Ectodermal cell (in vitro differentiated cells): ENCODE data around the gene XK.
"Not testable (repeated sequence)": the region's sequence is repeated elsewhere in the genome, so short reads cannot be mapped to it uniquely, and the experiment has no call there.

Experiments used
- H3K27ac ChIP-seq: 2 replicates; pipeline ENCODE4 v1.7.0; 2013; ENCODE audit warnings: mild to moderate bottlenecking, low read depth, low read length; ENCODE audit not compliant: insufficient read depth, poor library complexity, severe bottlenecking
- H3K27me3 ChIP-seq: 2 replicates; pipeline ENCODE4 v1.7.0; 2013; ENCODE audit warnings: mild to moderate bottlenecking, low read length; ENCODE audit not compliant: insufficient read depth, control insufficient read depth, poor library complexity, severe bottlenecking
- H3K36me3 ChIP-seq: one replicate; pipeline ENCODE4 v1.7.0; 2013; ENCODE audit warnings: low read length; ENCODE audit not compliant: control insufficient read depth, insufficient read depth
- H3K4me1 ChIP-seq: one replicate; pipeline ENCODE4 v1.7.0; 2013; ENCODE audit warnings: low read length; ENCODE audit not compliant: control insufficient read depth, insufficient read depth
- H3K4me3 ChIP-seq: 2 replicates; pipeline ENCODE4 v1.7.0; 2013; ENCODE audit warnings: low read depth, low read length, control low read depth; ENCODE audit not compliant: insufficient read depth
- H3K9me3 ChIP-seq: 2 replicates; pipeline ENCODE4 v1.7.0; 2013; ENCODE audit warnings: mild to moderate bottlenecking, low read length, moderate library complexity; ENCODE audit not compliant: control insufficient read depth
- WGBS, 2 experiments: methylation state at CpG; one replicate each; pipeline ENCODE4 v1.1.7; 2013; ENCODE audit warnings: missing lambda C conversion rate in 2 of 2; 5-methylcytosine and 5-hydroxymethylcytosine counted together

XK gene

DNA sequence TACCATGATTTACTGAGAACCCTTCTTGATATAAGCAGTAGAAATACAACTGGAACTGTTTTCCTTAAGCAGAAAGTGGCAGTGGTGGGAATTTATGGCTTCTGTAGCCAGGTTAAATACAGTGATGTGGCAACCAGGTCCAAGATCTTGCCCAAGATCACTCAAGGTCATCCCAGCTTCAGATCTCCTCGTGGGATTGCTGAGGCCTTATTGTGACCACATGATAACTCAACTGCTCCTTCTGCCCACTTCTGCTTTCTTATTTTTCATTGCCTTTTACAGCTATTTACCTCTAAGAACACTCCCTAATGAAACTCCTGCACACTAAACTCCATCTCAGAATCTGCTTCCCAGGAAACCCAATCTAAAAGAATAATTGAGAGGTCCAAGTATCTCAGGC lies 81.8 kb downstream of the XK start:
- Histone ChIP-seq H3K4me3 (no peak overlapping the region), H3K27ac (no peak overlapping the region), H3K27me3 (no peaks in the 10 kb centered on the region), H3K4me1 (no peaks in the 10 kb centered on the region), H3K9me3 (no peaks in the 10 kb centered on the region), H3K36me3 (no peaks in the 10 kb centered on the region)
- WGBS, 2 experiments = 82 to 92% methylated on average over 1 of the region's 1 CpG

DNA sequence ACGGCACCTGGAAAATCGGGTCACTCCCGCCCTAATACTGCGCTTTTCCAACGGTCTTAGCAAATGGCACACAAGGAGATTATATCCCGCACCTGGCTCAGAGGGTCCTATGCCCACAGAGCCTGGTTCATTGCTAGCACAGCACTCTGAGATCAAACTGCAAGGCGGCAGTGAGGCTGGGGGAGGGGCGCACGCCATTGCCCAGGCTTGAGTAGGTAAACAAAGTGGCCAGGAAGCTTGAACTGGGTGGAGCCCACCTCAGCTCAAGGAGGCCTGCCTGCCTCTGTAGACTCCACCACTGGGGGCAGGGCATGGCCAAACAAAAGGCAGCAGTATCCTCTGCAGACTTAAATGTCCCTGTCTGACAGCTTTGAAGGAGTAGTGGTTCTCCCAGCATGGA lies 83.3 kb downstream of the XK start:
- H3K27ac ChIP-seq, H3K27me3 ChIP-seq, H3K36me3 ChIP-seq, H3K4me1 ChIP-seq, H3K4me3 ChIP-seq, H3K9me3 ChIP-seq: not testable (repeated sequence)
- 93 to 98% methylated on average over 9 of the region's 9 CpGs for WGBS, 2 experiments

DNA sequence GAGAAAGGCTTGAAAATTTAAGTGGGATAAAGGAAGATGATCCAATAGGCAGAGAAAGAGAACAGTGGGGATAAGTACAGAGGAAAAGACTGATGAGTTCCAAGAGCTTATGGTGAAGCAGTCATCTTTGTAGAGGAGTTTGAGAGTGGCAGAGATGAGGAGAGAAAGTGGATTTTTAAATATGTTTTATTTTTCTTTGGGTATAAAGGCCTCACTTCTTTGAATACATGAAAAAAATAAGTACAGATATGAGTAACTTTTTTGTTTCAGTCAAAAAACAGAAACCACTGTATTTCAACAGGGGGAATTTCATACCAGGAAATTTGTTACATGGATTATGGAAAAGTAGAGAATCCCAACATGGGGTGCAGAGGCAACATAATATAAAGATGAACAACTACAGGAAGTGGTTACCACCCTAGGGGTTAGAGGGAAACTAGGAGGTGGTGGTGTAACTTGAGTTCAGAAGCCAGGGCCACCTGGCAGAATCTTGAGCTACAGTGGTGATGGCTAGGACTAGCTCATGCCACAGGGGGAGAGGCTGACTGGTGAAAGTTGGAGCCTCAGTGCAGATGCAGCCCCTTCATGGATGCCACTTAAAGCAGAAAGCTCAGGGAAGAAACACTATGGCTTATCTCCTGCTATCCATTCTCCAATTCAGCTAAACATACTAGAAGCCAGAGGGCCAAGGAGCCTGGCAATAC lies 90.8 kb downstream of the XK start:
- no peak overlapping the region for H3K27ac ChIP-seq
- no peaks in the 10 kb centered on the region for H3K9me3 ChIP-seq
- H3K36me3 ChIP-seq = no peaks in the 10 kb centered on the region
- H3K4me3 ChIP-seq = no peak overlapping the region
- H3K4me1 ChIP-seq = no peaks in the 10 kb centered on the region
- no peaks in the 10 kb centered on the region for H3K27me3 ChIP-seq

DNA sequence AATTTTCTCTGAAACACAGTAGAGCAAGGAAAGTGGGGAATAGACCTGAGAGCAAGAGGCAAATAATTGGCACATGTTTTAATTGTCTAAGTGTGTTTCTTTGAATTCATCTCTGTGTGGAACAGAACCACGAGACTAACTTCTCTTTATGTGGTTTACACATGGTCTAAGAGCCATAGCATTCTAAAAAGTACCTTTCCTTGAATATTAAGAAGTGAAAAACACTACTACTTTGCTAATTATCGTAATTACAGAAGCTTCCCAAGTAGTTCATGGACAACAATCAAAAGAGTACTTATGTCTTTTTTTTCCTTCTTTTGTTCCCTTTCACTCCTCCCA lies 91.4 kb downstream of the XK start:
- 81 to 91% methylated on average over 1 of the region's 2 CpGs for WGBS, 2 experiments
- Histone ChIP-seq H3K4me1 (no peaks in the 10 kb centered on the region), H3K36me3 (no peaks in the 10 kb centered on the region), H3K27me3 (no peaks in the 10 kb centered on the region), H3K9me3 (no peaks in the 10 kb centered on the region), H3K4me3 (no peak overlapping the region), H3K27ac (no peak overlapping the region)

DNA sequence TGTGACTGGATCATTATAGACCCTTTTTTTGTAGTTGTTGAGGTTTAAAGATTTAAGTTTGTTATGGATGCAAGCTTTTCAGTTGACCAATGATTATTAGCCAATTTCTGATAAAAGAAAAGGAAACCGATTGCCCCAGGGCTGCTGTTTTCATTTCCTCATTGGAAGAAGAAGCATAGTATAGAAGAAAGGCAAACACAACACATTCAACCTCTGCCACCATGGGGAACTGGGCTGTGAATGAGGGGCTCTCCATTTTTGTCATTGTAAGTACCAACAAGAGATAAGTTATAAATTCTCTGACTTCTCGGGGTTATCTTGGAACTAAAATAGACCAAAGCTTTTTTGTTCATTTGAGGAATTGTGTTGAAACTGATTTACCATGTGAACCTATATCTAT lies 94.3 kb downstream of the XK start, which contains the start of gene CYBB:
CYBB (plus strand) TSS at position 203 of the 400 bp plus-strand sequence; CDS start at position 222, 19 bp downstream.
- Histone ChIP-seq H3K27me3 (no peaks in the 10 kb centered on the region), H3K27ac (no peak within 1 kb of the TSS), H3K36me3 (no peaks in the 10 kb centered on the region), H3K4me3 (no peak within 1 kb of the TSS), H3K4me1 (no peaks in the 10 kb centered on the region), H3K9me3 (no peaks in the 10 kb centered on the region)
- WGBS, 2 experiments = 100% methylated on average over 1 of the region's 2 CpGs; no CpG with 5 or more reads in 1 of the 2 experiments

DNA sequence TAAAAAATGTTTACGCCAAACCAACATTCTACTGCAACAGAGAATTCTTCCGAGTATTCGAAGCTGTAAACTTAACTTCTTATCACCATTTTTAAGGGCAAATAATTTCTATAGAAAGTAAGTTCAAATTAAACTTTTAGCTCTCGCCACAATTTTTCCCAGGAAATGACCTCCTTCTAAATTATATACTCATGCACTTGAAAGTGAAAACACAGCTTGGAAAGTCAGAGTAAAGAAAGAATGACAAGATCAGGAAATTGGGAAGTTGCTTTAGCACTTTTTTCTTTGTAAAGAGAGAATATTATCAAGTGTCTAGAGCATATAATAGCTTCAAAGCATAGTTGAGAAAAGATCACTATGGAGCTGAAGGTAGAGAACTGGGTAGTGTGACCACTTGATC lies 95.5 kb downstream of the XK start:
- WGBS, 2 experiments = 79% methylated on average over 2 of the region's 4 CpGs; no CpG with 5 or more reads in 1 of the 2 experiments
- Histone ChIP-seq H3K4me1 (no peaks in the 10 kb centered on the region), H3K27me3 (no peaks in the 10 kb centered on the region), H3K9me3 (no peaks in the 10 kb centered on the region), H3K4me3 (no peak overlapping the region), H3K27ac (no peak overlapping the region), H3K36me3 (no peaks in the 10 kb centered on the region)
